Neuron (in vitro differentiated cells): ENCODE data around the gene KLHL26.
"Not testable (repeated sequence)": the region's sequence is repeated elsewhere in the genome, so short reads cannot be mapped to it uniquely, and the experiment has no call there.

Experiments
- H2AFZ ChIP-seq: one replicate; pipeline ENCODE4 v1.6.1; 2013; ENCODE audit warnings: low read depth, mild to moderate bottlenecking, inconsistent platforms, low read length, moderate library complexity
- H3K27me3 ChIP-seq: one replicate; pipeline ENCODE4 v1.6.1; 2013; ENCODE audit warnings: low read length; ENCODE audit not compliant: insufficient read depth
- H3K36me3 ChIP-seq: one replicate; pipeline ENCODE4 v1.6.1; 2013; ENCODE audit warnings: low read length; ENCODE audit not compliant: insufficient read depth
- H3K4me1 ChIP-seq: one replicate; pipeline ENCODE4 v1.6.1; 2013; ENCODE audit warnings: low read length; ENCODE audit not compliant: insufficient read depth
- H3K4me3 ChIP-seq: 2 replicates; pipeline ENCODE4 v1.5.1; 2013; ENCODE audit warnings: mild to moderate bottlenecking, low read length, moderate library complexity
- H3K9me3 ChIP-seq: one replicate; pipeline ENCODE4 v1.6.1; 2013; ENCODE audit warnings: low read length

The KLHL26 gene

DNA sequence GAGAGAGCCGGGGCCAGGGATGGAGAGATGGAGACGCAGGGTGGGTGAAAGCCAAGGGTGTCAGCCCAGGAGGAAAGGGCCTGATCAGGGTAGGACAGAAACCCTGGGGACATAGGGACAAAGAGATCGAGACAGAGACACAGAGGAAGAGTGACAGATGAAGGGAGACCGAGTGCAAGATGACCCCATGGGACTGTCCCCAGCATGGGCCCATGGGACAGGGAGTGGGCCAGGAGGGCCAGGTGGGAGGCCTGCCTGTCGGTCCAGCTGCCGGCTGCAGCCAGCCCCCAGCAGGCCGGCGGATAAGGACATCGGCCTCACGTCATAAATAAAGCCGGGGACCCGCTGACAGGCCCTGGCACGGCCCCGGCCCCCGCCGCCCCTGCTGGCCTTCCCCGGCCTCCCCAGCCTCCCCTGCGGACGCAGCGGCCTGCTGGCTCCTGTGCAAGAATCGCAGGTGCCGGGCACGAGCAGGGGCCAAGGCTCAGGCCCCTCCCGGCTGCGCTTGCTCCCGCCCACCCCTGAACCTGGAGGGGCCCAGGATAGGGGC is 41.9 kb upstream of the KLHL26 start:
- Histone ChIP-seq H3K36me3 (peaks cover 9% of the 10 kb centered on the region), H3K27me3 (peaks cover 22% of the 10 kb centered on the region), H3K4me1 (peaks cover 10% of the 10 kb centered on the region), H2AFZ (peak overlapping the region; percentile 62), H3K4me3 (peak overlapping the region; percentile 28), H3K9me3 (no peaks in the 10 kb centered on the region)

GRCh38 chr19:18595475-18595874 is 41.4 kb upstream of the KLHL26 start:
- H3K4me1 ChIP-seq, result peaks cover 9% of the 10 kb centered on the region
- no peaks in the 10 kb centered on the region for H3K9me3 ChIP-seq
- H3K36me3 ChIP-seq, result peaks cover 7% of the 10 kb centered on the region
- no peak overlapping the region for H2AFZ ChIP-seq
- H3K27me3 ChIP-seq, result peaks cover 22% of the 10 kb centered on the region
- H3K4me3 ChIP-seq, result no peak overlapping the region

DNA sequence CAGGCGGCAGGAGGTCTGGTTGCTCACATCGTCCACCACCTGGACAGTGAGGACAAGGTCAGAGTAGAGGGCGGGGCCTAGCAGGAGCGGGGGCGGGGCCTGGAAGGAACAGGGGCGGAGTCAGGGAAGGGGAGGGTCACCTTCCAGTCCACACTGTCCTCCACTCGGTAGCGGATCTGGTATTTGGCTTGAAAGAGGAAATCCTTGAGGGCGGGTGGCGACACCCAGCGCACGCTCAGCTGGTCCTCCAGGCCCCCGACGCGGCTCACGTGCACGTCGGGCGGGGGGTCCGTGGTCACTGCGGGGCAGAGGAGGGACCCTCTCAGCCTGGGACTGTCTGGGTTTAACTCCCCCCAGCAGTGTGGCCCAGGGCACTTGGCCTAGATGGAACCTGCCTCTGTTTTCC is 40.1 kb upstream of the KLHL26 start:
- H3K36me3 ChIP-seq, result no peaks in the 10 kb centered on the region
- H3K4me3 ChIP-seq, result no peak overlapping the region
- H2AFZ ChIP-seq, result no peak overlapping the region
- H3K4me1 ChIP-seq, result peaks cover 9% of the 10 kb centered on the region
- H3K9me3 ChIP-seq, result no peaks in the 10 kb centered on the region
- H3K27me3 ChIP-seq, result peaks cover 25% of the 10 kb centered on the region

- Histone ChIP-seq H3K9me3 (no peaks in the 10 kb centered on the region), H2AFZ (no peak overlapping the region), H3K27me3 (peaks cover 36% of the 10 kb centered on the region), H3K36me3 (no peaks in the 10 kb centered on the region), H3K4me3 (no peak overlapping the region), H3K4me1 (peaks cover 9% of the 10 kb centered on the region)
Observed at GRCh38 chr19:18597809-18598660, 38.8 kb upstream of the KLHL26 start.

DNA sequence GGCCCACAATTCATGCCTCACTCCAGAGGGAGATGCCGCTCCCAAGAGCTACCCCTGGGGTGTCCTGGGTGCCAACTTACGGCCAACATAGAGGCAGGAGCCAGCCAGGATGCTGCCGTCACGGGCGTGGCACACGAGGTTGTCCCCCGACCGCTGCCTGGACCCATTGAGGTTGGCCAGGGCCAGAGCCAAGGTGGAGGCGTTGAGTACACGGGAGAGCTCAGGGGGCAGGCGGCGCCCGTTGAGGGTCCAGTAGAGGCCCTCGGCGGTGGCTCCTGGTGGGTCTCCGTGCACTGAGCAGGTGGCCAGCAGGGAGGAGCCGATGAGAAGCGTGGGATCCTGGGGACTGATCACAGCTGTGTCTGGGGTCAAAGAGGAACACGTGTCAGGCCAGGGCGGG is 37.3 kb upstream of the KLHL26 start:
- Histone ChIP-seq H3K9me3 (no peaks in the 10 kb centered on the region), H3K4me3 (no peak overlapping the region), H3K27me3 (peaks cover 49% of the 10 kb centered on the region), H3K36me3 (no peaks in the 10 kb centered on the region), H2AFZ (no peak overlapping the region), H3K4me1 (peaks cover 18% of the 10 kb centered on the region)

- not testable (repeated sequence) for H3K9me3 ChIP-seq, H2AFZ ChIP-seq, H3K4me3 ChIP-seq, H3K36me3 ChIP-seq
- Histone ChIP-seq H3K27me3 (peaks cover 53% of the 10 kb centered on the region), H3K4me1 (peaks cover 16% of the 10 kb centered on the region)
Observed at GRCh38 chr19:18600692-18601397, 36.0 kb upstream of the KLHL26 start.

DNA sequence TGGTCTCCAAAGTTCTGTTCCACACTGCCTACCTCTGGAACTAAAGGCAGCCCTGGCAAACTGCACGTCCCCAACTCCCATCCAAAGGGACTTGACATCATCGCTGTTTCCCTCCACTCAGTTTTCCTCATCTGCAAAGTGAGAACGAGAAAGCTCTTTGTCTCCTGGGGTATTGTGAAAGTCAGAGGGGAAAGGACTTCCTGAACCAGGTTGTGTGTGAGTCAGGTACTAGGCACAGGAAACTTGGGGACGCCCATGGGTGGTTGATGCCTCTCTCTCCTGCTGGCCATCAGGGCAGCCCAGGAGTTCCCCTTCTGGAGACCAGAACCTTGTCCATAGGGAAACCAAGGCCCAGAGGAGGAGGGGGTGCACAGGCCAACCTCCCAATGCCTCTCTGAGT is 35.0 kb upstream of the KLHL26 start:
- no peak overlapping the region for H3K4me3 ChIP-seq
- peaks cover 16% of the 10 kb centered on the region for H3K4me1 ChIP-seq
- H3K27me3 ChIP-seq, result peaks cover 57% of the 10 kb centered on the region

DNA sequence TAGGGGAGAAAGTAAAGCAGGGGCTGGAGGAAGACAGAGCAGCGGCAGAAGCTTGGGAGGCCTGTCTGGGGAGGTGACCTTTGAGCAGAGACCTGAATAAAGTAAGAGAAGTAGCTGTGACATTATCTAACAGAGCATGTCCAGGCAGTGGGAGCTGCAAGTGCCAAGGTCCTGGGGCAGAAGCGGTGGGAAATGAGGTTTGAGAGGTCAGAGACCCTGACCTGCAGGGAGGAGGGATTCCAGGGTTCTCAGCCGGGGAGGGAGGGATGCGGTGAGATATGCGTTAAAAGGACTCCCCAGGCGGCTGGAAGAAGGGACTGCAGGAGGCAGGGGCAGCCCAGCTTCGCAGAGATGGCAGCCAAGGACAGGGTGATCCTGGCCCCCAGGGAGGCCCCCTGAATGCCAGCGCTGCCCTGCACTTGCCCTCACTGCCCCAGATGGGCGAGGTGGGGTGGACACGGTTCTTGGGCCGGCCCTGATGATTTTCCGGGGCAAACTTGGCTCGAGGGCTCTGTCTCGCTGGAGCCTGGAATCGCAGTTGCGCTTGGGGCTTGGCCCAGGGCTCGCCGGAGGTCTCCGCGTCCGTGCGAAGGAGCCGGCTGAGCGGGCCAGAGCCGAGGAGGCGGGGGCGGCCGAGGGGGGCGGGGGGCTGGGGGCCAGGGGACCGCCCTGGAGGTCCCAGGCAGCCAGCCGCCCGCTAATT is 33.4 kb upstream of the KLHL26 start:
- Histone ChIP-seq H3K4me3 (no peak overlapping the region), H3K36me3 (no peaks in the 10 kb centered on the region), H3K27me3 (peaks cover 69% of the 10 kb centered on the region), H2AFZ (no peak overlapping the region), H3K4me1 (peaks cover 16% of the 10 kb centered on the region), H3K9me3 (no peaks in the 10 kb centered on the region)

More for the DNA sequence above, 35.0 kb upstream of the KLHL26 start:
- H3K36me3 ChIP-seq, result no peaks in the 10 kb centered on the region
- H3K9me3 ChIP-seq, result no peaks in the 10 kb centered on the region
- no peak overlapping the region for H2AFZ ChIP-seq

GRCh38 chr19:18603958-18604819 is 32.6 kb upstream of the KLHL26 start:
- Histone ChIP-seq H3K36me3 (no peaks in the 10 kb centered on the region), H3K9me3 (no peaks in the 10 kb centered on the region), H3K4me1 (peaks cover 16% of the 10 kb centered on the region), H3K4me3 (no peak overlapping the region), H3K27me3 (peaks cover 72% of the 10 kb centered on the region), H2AFZ (no peak overlapping the region)

DNA sequence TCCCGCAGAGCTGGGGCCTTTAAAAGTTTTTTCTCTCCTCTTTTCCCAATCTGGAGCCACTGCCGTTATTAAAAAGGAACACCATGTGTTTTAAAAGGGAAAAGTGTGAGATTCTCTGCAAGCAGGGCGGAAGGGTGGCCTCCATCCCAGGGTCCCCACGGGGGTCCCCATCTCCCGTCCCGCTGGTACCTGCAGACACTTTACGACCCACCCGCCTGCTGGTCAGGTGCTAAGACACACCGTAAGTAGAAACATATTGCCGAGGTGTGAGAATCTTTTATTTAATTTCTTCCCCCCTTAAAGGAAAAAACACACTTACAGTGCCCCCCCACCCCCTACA is 32.0 kb upstream of the KLHL26 start:
- no peaks in the 10 kb centered on the region for H3K36me3 ChIP-seq
- H3K4me1 ChIP-seq, result peaks cover 16% of the 10 kb centered on the region
- H3K27me3 ChIP-seq, result peaks cover 75% of the 10 kb centered on the region
- H2AFZ ChIP-seq, result no peak overlapping the region
- H3K9me3 ChIP-seq, result no peaks in the 10 kb centered on the region
- H3K4me3 ChIP-seq, result no peak overlapping the region

GRCh38 chr19:18605196-18605545 is 31.7 kb upstream of the KLHL26 start:
- H3K27me3 ChIP-seq, result peaks cover 78% of the 10 kb centered on the region
- H3K36me3 ChIP-seq, result no peaks in the 10 kb centered on the region
- H3K4me3 ChIP-seq, result no peak overlapping the region
- no peak overlapping the region for H2AFZ ChIP-seq
- no peaks in the 10 kb centered on the region for H3K9me3 ChIP-seq
- H3K4me1 ChIP-seq, result peaks cover 19% of the 10 kb centered on the region

DNA sequence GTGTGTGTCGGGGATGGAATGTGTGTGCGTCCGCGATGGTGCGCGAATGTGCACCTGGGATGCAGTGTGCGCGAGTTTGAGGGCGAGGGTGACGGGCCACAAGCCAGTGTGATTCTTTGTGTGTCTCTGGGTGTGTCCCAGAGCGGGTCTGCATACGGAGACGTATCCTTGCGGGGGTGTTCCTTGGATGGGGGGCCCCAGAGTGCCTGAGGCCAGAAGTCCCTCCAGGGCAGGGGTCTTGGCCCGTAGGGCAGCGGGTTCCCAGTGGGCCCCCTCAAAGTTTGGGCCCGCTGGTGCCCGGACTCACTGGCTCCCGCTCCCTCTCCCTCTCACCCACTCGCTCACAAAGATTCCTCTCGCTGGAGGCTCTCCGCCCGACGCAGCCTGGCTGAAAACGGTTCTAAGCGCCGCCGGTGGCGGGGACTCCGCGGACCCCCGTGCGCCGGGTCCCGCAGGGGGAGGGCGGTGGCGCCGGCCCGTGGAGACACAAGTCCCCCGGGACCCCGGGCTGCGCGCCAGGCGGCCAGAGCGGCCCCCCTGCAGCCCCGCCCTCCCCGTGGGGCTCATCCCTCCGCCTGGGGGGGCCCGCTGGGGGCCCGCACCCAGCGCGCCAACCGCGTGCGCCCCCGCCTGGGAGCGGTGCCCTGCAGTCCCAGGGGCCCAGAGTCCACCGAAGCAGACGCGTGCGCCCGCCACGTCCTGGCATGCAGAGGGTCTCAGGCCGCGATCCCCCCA is 31.1 kb upstream of the KLHL26 start:
- Histone ChIP-seq H3K27me3 (peaks cover 84% of the 10 kb centered on the region), H3K4me1 (peaks cover 23% of the 10 kb centered on the region), H3K36me3 (no peaks in the 10 kb centered on the region), H3K4me3 (no peak overlapping the region), H2AFZ (no peak overlapping the region), H3K9me3 (no peaks in the 10 kb centered on the region)
